Prostate gland (tissue), 2 donors: Measurements from ENCODE around the gene KANK2. TPM values are rescaled to one million over a fixed set of nuclear protein-coding genes. Genes with fewer than 3 reads are reported as not detected.
A peak's percentile ranks its signal among the peaks of the same experiment; 100 is the strongest.

Experiments used
- DNase-seq: peaks from one replicate; pipeline ENCODE4 v3.0.0-alpha.2; 2019; ENCODE audit warnings: low spot score
- H3K27ac ChIP-seq, 2 donors: fragments of 200-600 bp; sonication (generic); 2 replicates each; pipeline ENCODE4 v1.5.1; 2017 to 2019
- H3K27me3 ChIP-seq: fragments of 200-600 bp; sonication (generic); replicated peaks from 2 replicates; pipeline ENCODE4 v1.5.1; 2019; ENCODE audit not compliant: insufficient read depth
- H3K36me3 ChIP-seq, 2 donors: fragments of 200-600 bp; sonication (generic); 1 replicate in 1 of 2; 2 replicates in 1 of 2; pipeline versions ENCODE4 v1.5.1 to v1.8.1; 2017 to 2019
- H3K4me1 ChIP-seq: fragments of 200-600 bp; sonication (generic); replicated peaks from 2 replicates; pipeline ENCODE4 v1.5.1; 2019
- H3K4me3 ChIP-seq, 2 donors: fragments of 200-600 bp; sonication (generic); 2 replicates each; pipeline ENCODE4 v1.5.1; 2017 to 2019
- H3K9me3 ChIP-seq: fragments of 200-600 bp; sonication (generic); 2 replicates; pipeline ENCODE4 v1.5.1; 2017
- POLR2A ChIP-seq: fragments of 450-650 bp; IDR thresholded peaks from one replicate; pipeline ENCODE4 v1.6.1; 2016; ENCODE audit warnings: antibody characterized with exemption, mild to moderate bottlenecking
- POLR2AphosphoS5 ChIP-seq: sonication (generic); formaldehyde crosslinking; IDR thresholded peaks from one replicate; pipeline ENCODE4 v1.6.1; 2017; ENCODE audit warnings: antibody characterized with exemption
- WGBS: methylation state at CpG from one replicate; pipeline ENCODE4 v1.1.5; 2018; 5-methylcytosine and 5-hydroxymethylcytosine counted together
- intact Hi-C: fragments of 100-400 bp; cut with DNase I; formaldehyde crosslinking; loops from one replicate; pipeline ENCODE4 v1.14.2; 2022
- total RNA-seq, 2 donors: library from RNA; depleted of rRNA; stranded (reverse); fragments of >200 nt; gene quantifications; one replicate each; pipeline ENCODE4 v1.1.0, GENCODE V29; 2016
- TF ChIP-seq, protein P1 (sequence below), 4 experiments: fragments of 200-600 bp in 2 of 4; fragments of 450-650 bp in 2 of 4; sonication (generic) in 2 of 4; IDR thresholded peaks; 1 replicate in 3 of 4; 2 replicates in 1 of 4; pipeline ENCODE4 v1.5.1; 2016 to 2019; ENCODE audit warnings: antibody characterized with exemption in 4 of 4, mild to moderate bottlenecking in 2 of 4, moderate library complexity in 2 of 4

KANK2 gene
- 100 to 1,000 TPM; 150 to 370 TPM for total RNA-seq

DNA sequence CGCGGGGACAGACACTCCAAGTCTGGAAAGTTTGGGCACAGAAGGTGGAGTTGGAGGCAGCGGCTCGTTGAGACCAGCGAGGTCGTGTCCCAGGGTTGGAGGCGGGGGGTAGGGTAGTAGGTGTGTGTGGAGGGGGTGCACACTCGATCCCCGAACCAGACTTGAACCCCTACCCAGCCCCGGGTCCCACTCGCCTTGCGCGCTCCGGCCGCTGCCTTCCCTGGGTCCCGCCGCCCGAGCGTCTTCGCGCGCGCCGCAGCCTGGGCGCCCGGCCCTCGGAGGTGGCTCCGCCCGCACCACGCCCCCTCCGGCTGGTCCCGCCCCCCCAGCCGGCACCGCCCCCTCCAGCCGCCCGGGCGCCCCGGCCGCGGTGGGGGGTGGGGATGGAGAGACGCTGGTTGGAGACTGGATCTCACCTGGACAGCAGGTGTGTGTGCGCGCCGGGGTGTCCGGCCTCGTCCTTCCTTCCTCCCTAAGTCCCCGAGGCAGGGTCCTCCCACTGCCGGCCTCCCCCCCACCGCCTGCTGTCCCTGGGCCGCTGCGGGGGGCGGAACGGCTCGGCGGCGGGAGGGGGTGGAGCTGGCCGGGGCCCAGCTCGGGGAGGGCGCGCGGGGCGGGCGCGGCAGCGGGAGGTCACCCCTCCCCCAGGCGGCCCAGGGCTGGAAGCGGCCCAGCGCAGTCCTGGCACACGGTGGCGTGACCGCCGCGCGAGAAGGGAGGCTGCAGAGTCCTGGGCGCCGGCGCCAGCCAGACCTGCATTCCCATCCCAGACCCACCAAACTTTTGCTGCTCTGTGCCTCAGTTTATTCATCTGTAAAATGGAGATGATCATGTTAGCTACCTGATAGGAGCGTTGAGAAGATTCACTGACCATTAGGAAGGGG, at the start of gene KANK2:
Gene KANK2, minus strand, starts transcription at position 255 of the 884 bp plus-strand sequence. CDS start 3,034 bp downstream, outside the sequence.
- peak within 1 kb of the TSS; percentile 51 to 61 for H3K4me3 ChIP-seq
- TF ChIP-seq, protein P1, sequence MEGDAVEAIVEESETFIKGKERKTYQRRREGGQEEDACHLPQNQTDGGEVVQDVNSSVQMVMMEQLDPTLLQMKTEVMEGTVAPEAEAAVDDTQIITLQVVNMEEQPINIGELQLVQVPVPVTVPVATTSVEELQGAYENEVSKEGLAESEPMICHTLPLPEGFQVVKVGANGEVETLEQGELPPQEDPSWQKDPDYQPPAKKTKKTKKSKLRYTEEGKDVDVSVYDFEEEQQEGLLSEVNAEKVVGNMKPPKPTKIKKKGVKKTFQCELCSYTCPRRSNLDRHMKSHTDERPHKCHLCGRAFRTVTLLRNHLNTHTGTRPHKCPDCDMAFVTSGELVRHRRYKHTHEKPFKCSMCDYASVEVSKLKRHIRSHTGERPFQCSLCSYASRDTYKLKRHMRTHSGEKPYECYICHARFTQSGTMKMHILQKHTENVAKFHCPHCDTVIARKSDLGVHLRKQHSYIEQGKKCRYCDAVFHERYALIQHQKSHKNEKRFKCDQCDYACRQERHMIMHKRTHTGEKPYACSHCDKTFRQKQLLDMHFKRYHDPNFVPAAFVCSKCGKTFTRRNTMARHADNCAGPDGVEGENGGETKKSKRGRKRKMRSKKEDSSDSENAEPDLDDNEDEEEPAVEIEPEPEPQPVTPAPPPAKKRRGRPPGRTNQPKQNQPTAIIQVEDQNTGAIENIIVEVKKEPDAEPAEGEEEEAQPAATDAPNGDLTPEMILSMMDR (IDR thresholded peaks at IDR 0.05): no peak
- TF ChIP-seq POLR2AphosphoS5 (peak; percentile 61), POLR2A (peak; percentile 82)
- DNase-seq: peak; percentile 85
- H3K9me3 ChIP-seq: no peaks in the 10 kb centered on the region
- H3K4me1 ChIP-seq: no peaks in the 10 kb centered on the region
- H3K36me3 ChIP-seq: peaks cover 0 to 11% of the 10 kb centered on the region in 2 donors
- H3K27me3 ChIP-seq: no peaks in the 10 kb centered on the region
- 1% methylated on average over 40 of the region's 78 CpGs for WGBS
- intact Hi-C loops: no loop called here
- peak within 1 kb of the TSS; percentile 89 to 90 for H3K27ac ChIP-seq

GRCh38 chr19:11246941-11247340, 49.6 kb upstream of the KANK2 start:
- no peak overlapping the region for H3K4me3 ChIP-seq
- no peaks in the 10 kb centered on the region for H3K27me3 ChIP-seq
- H3K36me3 ChIP-seq: peaks cover 0 to 6% of the 10 kb centered on the region in 2 donors
- no peak overlapping the region for H3K27ac ChIP-seq
- H3K9me3 ChIP-seq: no peaks in the 10 kb centered on the region
- no peaks in the 10 kb centered on the region for H3K4me1 ChIP-seq
- DNase-seq: no peak
- intact Hi-C loops: no loop called here
- 94% methylated on average over 11 of the region's 11 CpGs for WGBS
- TF ChIP-seq POLR2AphosphoS5: no peak

GRCh38 chr19:11244846-11245589, 47.7 kb upstream of the KANK2 start:
- Histone ChIP-seq H3K27ac (no peak overlapping the region), H3K36me3 (no peaks in the 10 kb centered on the region), H3K4me1 (no peaks in the 10 kb centered on the region), H3K4me3 (no peak overlapping the region), H3K9me3 (no peaks in the 10 kb centered on the region), H3K27me3 (no peaks in the 10 kb centered on the region)
- intact Hi-C loops: no loop called here
- no peak for DNase-seq
- 92% methylated on average over 5 of the region's 5 CpGs for WGBS
- TF ChIP-seq, protein P1 (IDR thresholded peaks at IDR 0.05): no peak
- TF ChIP-seq POLR2AphosphoS5 (no peak), POLR2A (no peak)

- Histone ChIP-seq H3K27me3 (no peaks in the 10 kb centered on the region), H3K4me1 (no peaks in the 10 kb centered on the region), H3K4me3 (no peak overlapping the region), H3K9me3 (no peaks in the 10 kb centered on the region), H3K36me3 (no peaks in the 10 kb centered on the region), H3K27ac (peak overlapping the region in 1 of 2 donors; percentile 13)
- WGBS: 92% methylated on average over 7 of the region's 7 CpGs
- no peak for DNase-seq
- no peak for TF ChIP-seq POLR2AphosphoS5
- TF ChIP-seq POLR2A: no peak
- TF ChIP-seq, protein P1 (IDR thresholded peaks at IDR 0.05): no peak
- intact Hi-C loops: no loop called here
Observed at GRCh38 chr19:11243798-11244169, 46.4 kb upstream of the KANK2 start.
